ENCODE data around the gene REG4.
"Not testable (repeated sequence)": the region's sequence is repeated elsewhere in the genome, so short reads cannot be mapped to it uniquely, and the experiment has no call there.

Gene REG4

GRCh38 chr1:119840745-119841144, 29.5 kb upstream of the REG4 start:
- no peak overlapping the region for H3K4me3 ChIP-seq (ENCODE audit: low read depth, low read length)
- no peak for TF ChIP-seq CTCF (IDR thresholded peaks at IDR 0.05; ENCODE audit: insufficient read depth, low read depth, low read length, missing control alignments)
- no peak for DNase-seq (ENCODE audit: low read depth)

DNA sequence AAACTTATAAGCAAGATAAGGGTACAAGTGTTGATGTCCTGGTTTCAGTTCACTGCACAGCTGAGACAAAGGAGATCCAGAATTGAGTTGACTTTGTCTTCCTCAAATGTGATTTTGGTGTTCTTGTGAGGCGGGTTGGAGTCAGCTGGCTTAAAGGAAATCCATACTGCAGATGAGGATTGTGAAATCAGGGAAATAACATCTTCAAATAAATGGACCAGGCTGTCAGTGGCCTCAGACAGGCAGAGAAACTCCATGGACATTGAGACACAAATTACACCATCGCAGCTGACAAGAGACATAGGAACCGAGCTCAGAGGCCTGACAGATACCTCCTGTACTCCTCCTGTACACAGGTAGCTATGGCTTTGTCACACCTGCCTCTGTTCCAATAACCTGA, 27.0 kb upstream of the REG4 start:
- no peak for TF ChIP-seq CTCF (IDR thresholded peaks at IDR 0.05; ENCODE audit: insufficient read depth, low read depth, low read length, missing control alignments)
- H3K4me3 ChIP-seq (ENCODE audit: low read depth, low read length) = no peak overlapping the region
- no peak for DNase-seq (ENCODE audit: low read depth)

GRCh38 chr1:119834990-119835389, 23.7 kb upstream of the REG4 start:
- no peak overlapping the region for H3K4me3 ChIP-seq (ENCODE audit: low read depth, low read length)
- TF ChIP-seq CTCF (IDR thresholded peaks at IDR 0.05; ENCODE audit: insufficient read depth, low read depth, low read length, missing control alignments) = no peak
- DNase-seq (ENCODE audit: low read depth) = no peak

DNA sequence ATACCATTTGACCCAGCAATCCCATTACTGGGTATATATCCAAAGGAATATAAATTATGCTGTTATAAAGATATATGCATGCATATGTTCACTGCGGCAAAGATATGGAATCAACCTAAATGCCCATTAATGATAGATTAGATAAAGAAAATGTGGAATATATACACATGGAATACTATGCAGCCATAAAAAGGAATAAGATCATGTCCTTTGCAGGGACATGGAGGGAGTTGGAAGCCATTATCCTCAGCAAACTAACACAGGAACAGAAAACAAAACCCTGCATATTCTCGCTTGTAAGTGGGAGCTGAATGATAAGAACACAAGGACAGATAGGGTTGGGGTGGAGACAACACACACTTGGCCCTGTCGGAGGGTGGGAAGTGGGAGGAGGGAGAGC, 19.8 kb upstream of the REG4 start:
- no peak for TF ChIP-seq CTCF (IDR thresholded peaks at IDR 0.05; ENCODE audit: insufficient read depth, low read depth, low read length, missing control alignments)
- no peak overlapping the region for H3K4me3 ChIP-seq (ENCODE audit: low read depth, low read length)
- DNase-seq (ENCODE audit: low read depth) = no peak

DNA sequence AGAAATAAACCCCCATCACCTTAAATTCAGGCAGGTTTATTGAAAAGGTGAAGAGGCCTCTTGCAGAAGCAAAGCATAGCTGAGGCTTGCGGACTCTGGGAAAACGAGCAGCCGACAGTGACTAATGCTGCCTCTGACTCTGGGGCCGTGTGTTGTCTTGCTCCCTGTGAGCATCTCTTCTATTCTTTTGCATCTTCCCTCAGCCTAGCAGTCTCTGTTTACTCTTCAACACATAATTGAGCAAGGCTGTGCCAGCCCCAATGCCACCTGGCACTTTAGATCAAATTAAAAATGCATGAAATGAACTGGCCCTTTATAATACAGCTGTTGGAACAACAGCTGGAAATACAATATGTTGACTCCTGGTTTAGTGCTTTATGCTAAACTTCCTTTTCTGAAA, 18.4 kb upstream of the REG4 start:
- no peak overlapping the region for H3K4me3 ChIP-seq (ENCODE audit: low read depth, low read length)
- TF ChIP-seq CTCF (IDR thresholded peaks at IDR 0.05; ENCODE audit: insufficient read depth, low read depth, low read length, missing control alignments) = no peak
- DNase-seq (ENCODE audit: low read depth) = no peak

GRCh38 chr1:119829006-119829405, 17.7 kb upstream of the REG4 start:
- not testable (repeated sequence) for DNase-seq (ENCODE audit: low read depth); H3K4me3 ChIP-seq (ENCODE audit: low read depth, low read length)

DNA sequence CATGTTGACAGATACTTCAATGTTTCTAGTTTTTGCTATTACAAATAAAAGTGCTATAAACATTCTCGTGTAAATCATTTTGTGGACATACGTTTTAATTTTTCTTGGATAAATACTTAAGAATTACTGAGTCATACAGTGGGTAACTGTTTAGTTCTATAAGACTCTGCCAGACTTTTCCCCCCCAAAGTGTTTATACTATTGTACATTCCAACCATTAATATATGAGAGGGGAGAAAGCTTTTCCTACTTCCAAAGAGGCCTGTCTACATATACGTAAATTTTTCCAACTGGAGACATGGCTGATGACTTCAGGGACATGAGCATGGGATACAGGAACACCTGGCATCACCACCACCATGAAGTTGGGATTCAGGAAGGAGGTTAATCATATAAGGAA, 17.0 kb upstream of the REG4 start:
- H3K4me3 ChIP-seq (ENCODE audit: low read depth, low read length) = no peak overlapping the region
- no peak for TF ChIP-seq CTCF (IDR thresholded peaks at IDR 0.05; ENCODE audit: insufficient read depth, low read depth, low read length, missing control alignments)
- DNase-seq (ENCODE audit: low read depth) = no peak

GRCh38 chr1:119827010-119827409, 15.8 kb upstream of the REG4 start:
- DNase-seq (ENCODE audit: low read depth) = peak; percentile 6
- no peak overlapping the region for H3K4me3 ChIP-seq (ENCODE audit: low read depth, low read length)
- peak; percentile 42 for TF ChIP-seq CTCF (IDR thresholded peaks at IDR 0.05; ENCODE audit: insufficient read depth, low read depth, low read length, missing control alignments)

Measured in GM12865 (cell line).